ENCODE data around the gene ZNF624.

- TF ChIP-seq CTCF (IDR thresholded peaks at IDR 0.05): no peak
- TF ChIP-seq POLR2A (IDR thresholded peaks at IDR 0.05): no peak
- peak in 1 of 2 donors; percentile 54 for TF ChIP-seq POLR2AphosphoS5 (IDR thresholded peaks at IDR 0.05)
- peak in 2 of 4 donors; percentile 1 to 59 for TF ChIP-seq EP300 (IDR thresholded peaks at IDR 0.05)
Measured at GRCh38 chr17:16593356-16594102, 60.1 kb downstream of the ZNF624 start.

Data from upper lobe of left lung (tissue), 4 donors.